Measurements from ENCODE around the gene KSR2. TPM values are rescaled to one million over a fixed set of nuclear protein-coding genes. Genes with fewer than 3 reads are reported as not detected.

KSR2 gene
- total and polyA plus RNA-seq, 7 donors: under 0.01 to 1.1 (median 0.41) TPM

DNA sequence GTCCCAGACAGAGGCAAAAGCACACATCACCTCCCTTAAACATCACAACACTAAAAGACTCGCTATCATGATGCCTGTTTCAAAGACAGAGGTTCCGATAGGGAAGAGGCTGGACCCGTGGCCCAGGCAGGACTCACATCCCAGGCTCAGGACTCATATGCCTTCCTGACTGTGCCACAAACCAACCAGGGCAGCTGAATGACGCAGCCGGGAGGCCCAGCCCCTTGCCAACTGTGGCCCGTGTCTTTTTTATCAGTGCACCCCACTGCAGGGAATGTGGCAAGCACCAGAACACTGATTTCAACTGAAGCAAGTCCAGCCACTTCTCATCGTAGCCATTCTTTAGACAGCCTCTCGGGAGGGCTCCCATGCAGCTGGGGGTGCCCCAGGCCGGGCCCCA, 132.3 kb downstream of the KSR2 start:
- WGBS, 2 donors: 86 to 91% methylated on average over 9 of the region's 9 CpGs
- no peaks in the 10 kb centered on the region for H3K9me3 ChIP-seq
- TF ChIP-seq, protein P1, sequence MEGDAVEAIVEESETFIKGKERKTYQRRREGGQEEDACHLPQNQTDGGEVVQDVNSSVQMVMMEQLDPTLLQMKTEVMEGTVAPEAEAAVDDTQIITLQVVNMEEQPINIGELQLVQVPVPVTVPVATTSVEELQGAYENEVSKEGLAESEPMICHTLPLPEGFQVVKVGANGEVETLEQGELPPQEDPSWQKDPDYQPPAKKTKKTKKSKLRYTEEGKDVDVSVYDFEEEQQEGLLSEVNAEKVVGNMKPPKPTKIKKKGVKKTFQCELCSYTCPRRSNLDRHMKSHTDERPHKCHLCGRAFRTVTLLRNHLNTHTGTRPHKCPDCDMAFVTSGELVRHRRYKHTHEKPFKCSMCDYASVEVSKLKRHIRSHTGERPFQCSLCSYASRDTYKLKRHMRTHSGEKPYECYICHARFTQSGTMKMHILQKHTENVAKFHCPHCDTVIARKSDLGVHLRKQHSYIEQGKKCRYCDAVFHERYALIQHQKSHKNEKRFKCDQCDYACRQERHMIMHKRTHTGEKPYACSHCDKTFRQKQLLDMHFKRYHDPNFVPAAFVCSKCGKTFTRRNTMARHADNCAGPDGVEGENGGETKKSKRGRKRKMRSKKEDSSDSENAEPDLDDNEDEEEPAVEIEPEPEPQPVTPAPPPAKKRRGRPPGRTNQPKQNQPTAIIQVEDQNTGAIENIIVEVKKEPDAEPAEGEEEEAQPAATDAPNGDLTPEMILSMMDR (IDR thresholded peaks at IDR 0.05): no peak
- TF ChIP-seq EP300 (IDR thresholded peaks at IDR 0.05): no peak
- TF ChIP-seq POLR2AphosphoS5 (IDR thresholded peaks at IDR 0.05): no peak
- TF ChIP-seq POLR2A (IDR thresholded peaks at IDR 0.05): no peak
- intact Hi-C loops (cut with DNase I): no loop called here
- no peak overlapping the region for H3K27ac ChIP-seq
- no peaks in the 10 kb centered on the region for H3K36me3 ChIP-seq
- no peak overlapping the region for H3K4me3 ChIP-seq
- no peaks in the 10 kb centered on the region for H3K4me1 ChIP-seq
- H3K27me3 ChIP-seq: peaks cover 0 to 30% (median 6%) of the 10 kb centered on the region in 3 donors
- peak; percentile 53 for DNase-seq

DNA sequence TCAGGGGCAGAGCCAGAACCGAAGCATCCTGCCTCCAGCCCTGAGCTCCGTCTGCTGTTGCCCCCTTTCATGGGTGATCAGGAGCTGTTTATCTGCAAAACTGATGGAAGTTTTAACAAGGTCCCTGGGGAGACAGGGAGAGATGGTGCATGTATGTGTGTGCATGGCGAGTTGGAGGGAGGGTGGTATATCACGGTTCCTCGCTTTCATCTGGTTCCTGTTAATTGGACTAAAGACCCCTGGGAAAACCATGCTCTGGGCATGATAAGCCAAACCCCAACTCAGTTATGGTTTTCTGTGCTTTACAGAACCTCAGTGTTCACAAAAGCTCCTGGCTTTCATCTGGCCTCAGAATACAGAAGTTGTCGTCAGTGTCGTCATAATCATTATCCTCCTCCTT, 133.6 kb downstream of the KSR2 start:
- H3K27ac ChIP-seq: no peak overlapping the region
- intact Hi-C loops (cut with DNase I): no loop called here
- WGBS, 2 donors: 86 to 93% methylated on average over 7 of the region's 7 CpGs
- no peak for TF ChIP-seq EP300 (IDR thresholded peaks at IDR 0.05)
- no peak for TF ChIP-seq POLR2AphosphoS5 (IDR thresholded peaks at IDR 0.05)
- no peak for TF ChIP-seq POLR2A (IDR thresholded peaks at IDR 0.05)
- TF ChIP-seq, protein P1 (IDR thresholded peaks at IDR 0.05): no peak
- H3K9me3 ChIP-seq: peaks cover 0 to 1% (median 0%) of the 10 kb centered on the region in 4 donors
- no peaks in the 10 kb centered on the region for H3K4me1 ChIP-seq
- peaks cover 0 to 26% (median 6%) of the 10 kb centered on the region in 3 donors for H3K27me3 ChIP-seq
- no peak overlapping the region for H3K4me3 ChIP-seq
- peak; percentile 0 for DNase-seq
- H3K36me3 ChIP-seq: no peaks in the 10 kb centered on the region

DNA sequence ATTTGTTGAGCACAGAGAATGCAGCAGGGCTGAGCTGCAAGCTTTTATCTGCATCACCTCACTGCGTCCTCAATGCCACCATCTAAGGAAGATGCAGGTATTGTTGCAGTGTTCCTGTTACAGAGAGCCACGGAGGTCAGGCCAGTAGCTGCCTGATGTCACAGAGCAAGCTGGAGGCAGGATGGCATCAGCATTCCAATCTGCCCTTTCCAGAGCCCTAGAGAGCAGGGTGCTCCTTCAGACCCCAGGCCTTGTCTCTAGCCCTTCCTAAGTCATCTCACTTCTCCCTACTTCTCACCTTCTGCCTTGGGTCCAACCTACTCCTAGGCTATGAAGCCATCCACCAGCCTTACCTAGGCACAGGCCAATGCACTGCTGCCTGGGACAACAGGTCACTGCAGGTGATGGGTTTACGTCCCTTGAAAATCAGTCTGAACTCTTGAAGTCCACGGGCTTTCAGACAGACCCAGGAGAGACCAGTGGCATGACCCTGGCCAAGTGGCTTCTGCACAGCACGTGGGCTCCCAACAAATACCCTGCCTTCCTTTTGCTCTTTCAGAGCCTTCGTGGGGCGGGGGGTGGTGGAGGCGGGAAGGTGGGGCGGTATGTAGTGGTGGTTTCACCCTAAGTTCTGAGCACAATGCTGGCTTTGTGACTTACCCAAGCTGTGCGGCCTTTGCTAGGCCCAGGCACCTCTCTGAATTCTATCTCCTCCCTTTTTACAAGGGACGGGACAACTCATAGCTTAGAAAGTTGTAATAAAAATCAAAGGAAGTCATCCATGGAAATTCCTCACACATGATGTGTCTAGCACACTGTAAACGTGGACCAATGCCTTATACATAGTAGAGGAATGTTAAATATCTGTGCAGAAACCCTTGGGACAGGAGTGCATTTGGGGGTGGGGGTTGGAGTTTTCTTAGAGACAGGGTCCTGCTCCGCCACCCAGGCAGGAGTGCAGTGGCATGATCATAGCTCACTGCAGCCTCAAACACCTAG, 136.0 kb downstream of the KSR2 start:
- DNase-seq: peak; percentile 28
- intact Hi-C loops (cut with DNase I): no loop called here
- H3K4me3 ChIP-seq: no peak overlapping the region
- peaks cover 0 to 13% (median 7%) of the 10 kb centered on the region in 4 donors for H3K9me3 ChIP-seq
- H3K27ac ChIP-seq: no peak overlapping the region
- TF ChIP-seq EP300 (IDR thresholded peaks at IDR 0.05) (no peak), POLR2AphosphoS5 (IDR thresholded peaks at IDR 0.05) (no peak), POLR2A (IDR thresholded peaks at IDR 0.05) (no peak)
- TF ChIP-seq, protein P1 (IDR thresholded peaks at IDR 0.05): no peak
- 86 to 91% methylated on average over 13 of the region's 13 CpGs for WGBS, 2 donors
- peaks cover 0 to 21% (median 6%) of the 10 kb centered on the region in 3 donors for H3K27me3 ChIP-seq
- H3K36me3 ChIP-seq: no peaks in the 10 kb centered on the region
- no peaks in the 10 kb centered on the region for H3K4me1 ChIP-seq

GRCh38 chr12:117830471-117830870, 138.3 kb downstream of the KSR2 start:
- TF ChIP-seq, protein P1 (IDR thresholded peaks at IDR 0.05): no peak
- TF ChIP-seq POLR2A (IDR thresholded peaks at IDR 0.05): no peak
- no peak for TF ChIP-seq EP300 (IDR thresholded peaks at IDR 0.05)
- TF ChIP-seq POLR2AphosphoS5 (IDR thresholded peaks at IDR 0.05): no peak
- WGBS, 2 donors: 80 to 91% methylated on average over 5 of the region's 5 CpGs
- no peak overlapping the region for H3K4me3 ChIP-seq
- no peaks in the 10 kb centered on the region for H3K4me1 ChIP-seq
- peak; percentile 0 for DNase-seq
- peaks cover 0 to 2% (median 0%) of the 10 kb centered on the region in 3 donors for H3K27me3 ChIP-seq
- intact Hi-C loops (cut with DNase I): no loop called here
- no peak overlapping the region for H3K27ac ChIP-seq
- peaks cover 0 to 13% (median 7%) of the 10 kb centered on the region in 4 donors for H3K9me3 ChIP-seq
- no peaks in the 10 kb centered on the region for H3K36me3 ChIP-seq
